Panc1 (cell line): ENCODE results near the gene PHLPP1.

Source experiments
- CTCF ChIP-seq: fragments of 450-650 bp; IDR thresholded peaks from 2 replicates; pipeline ENCODE4 v1.5.1; 2017; ENCODE audit warnings: mild to moderate bottlenecking
- REST ChIP-seq, 2 experiments: IDR thresholded peaks; 2 replicates each; pipeline ENCODE4 v1.6.1; 2011 to 2012; ENCODE audit warnings: low read depth in 2 of 2, control low read depth in 1 of 2, low read length in 1 of 2, mild to moderate bottlenecking in 1 of 2, moderate library complexity in 1 of 2; ENCODE audit not compliant: insufficient read depth in 1 of 2

- TF ChIP-seq REST (IDR thresholded peaks at IDR 0.05; ENCODE audit: insufficient read depth in 1 of 2, low read depth in 2 of 2, low read length in 1 of 2) (no peak), CTCF (no peak)
Measured at GRCh38 chr18:62767321-62767720, 52.0 kb downstream of the PHLPP1 start.
